GM19455 (cell line): Measurements from ENCODE around the gene ZG16.
"Not testable (repeated sequence)": the region's sequence is repeated elsewhere in the genome, so short reads cannot be mapped to it uniquely, and the experiment has no call there.

Experiments
- ATAC-seq: cut with Tn5 transposase; IDR thresholded peaks from one replicate; pipeline ENCODE4 v1.9.1; 2021; ENCODE audit not compliant: unreplicated experiment

The ZG16 gene, protein sequence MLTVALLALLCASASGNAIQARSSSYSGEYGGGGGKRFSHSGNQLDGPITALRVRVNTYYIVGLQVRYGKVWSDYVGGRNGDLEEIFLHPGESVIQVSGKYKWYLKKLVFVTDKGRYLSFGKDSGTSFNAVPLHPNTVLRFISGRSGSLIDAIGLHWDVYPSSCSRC

DNA sequence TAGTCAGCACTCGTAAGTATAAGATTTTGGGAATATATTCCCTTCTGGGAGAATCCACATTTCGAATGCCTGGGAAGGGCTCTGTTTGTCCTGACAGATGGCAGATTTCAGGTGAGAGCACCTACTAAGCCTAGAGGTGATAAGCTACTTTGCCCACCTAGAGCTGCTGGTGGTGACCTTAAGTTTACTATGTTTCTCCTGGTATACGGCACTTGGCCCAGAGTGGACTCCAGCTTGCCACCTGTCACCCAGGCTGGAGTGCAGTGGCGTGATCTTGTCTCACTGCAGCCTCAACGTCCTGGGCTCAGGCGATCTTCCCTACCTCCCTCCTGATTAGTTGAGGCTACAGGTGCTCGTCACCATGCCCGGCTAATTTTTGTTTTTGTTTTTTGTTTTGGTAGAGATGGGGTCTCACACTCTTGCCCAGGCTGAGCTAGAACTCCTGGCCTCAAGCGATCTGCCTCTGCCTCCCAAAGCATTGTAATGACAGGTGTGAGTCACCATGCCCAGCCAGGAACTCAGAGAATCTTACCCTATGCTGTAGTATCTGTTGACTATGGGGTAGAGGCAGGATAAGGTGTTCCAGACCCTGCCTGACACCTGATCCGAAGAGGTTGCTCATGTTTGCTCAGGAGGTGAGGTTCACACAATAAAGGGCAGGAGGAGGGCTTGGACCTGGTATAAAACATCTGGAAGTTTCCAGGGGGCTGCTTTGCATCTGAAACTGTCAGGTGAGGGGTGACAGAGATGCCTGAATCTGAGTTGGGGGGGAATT lies at the start of gene ZG16:
ZG16 (plus strand) TSS at position 681 of the 775 bp plus-strand sequence. CDS start 1,011 bp downstream, outside the sequence.
- no peak for ATAC-seq

DNA sequence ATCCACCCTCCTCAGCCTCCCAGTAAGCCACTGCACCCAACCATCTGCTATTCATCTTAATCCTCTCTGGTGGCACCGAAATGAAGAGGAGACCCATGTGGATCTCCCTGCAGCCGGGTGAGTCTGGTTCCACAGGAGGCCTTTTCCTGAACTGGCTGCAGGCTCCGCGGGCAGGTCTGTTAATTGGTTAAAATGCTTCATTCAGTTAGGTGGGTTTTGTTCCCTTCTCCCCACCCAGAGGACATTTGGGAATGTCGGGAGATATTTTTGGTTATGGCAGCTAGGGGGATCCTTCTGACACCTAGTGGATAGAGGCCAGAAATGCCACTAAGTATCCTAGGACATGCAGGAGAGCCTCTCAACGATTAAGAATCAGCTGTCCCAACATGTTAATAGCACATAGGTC lies 48.9 kb upstream of the ZG16 start:
- ATAC-seq = no peak

DNA sequence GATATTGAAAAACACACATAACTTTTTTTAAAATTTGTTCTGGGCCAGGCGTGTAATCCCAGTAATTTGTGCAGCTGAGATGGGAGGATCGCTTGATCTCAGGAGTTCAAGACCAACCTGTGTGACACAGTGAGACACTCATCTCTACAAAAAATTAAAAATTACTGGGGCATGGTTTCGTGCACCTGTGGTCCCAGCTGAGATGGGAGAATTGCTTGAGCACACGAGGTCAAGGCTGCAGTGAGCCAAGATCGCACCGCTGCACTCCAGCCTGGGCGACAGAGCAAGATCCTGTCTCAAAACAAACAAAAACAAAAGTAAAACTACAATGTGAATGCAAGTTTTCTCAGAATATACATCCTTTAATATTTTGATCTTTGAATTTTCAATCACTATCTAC lies 47.4 kb upstream of the ZG16 start:
- ATAC-seq = no peak

DNA sequence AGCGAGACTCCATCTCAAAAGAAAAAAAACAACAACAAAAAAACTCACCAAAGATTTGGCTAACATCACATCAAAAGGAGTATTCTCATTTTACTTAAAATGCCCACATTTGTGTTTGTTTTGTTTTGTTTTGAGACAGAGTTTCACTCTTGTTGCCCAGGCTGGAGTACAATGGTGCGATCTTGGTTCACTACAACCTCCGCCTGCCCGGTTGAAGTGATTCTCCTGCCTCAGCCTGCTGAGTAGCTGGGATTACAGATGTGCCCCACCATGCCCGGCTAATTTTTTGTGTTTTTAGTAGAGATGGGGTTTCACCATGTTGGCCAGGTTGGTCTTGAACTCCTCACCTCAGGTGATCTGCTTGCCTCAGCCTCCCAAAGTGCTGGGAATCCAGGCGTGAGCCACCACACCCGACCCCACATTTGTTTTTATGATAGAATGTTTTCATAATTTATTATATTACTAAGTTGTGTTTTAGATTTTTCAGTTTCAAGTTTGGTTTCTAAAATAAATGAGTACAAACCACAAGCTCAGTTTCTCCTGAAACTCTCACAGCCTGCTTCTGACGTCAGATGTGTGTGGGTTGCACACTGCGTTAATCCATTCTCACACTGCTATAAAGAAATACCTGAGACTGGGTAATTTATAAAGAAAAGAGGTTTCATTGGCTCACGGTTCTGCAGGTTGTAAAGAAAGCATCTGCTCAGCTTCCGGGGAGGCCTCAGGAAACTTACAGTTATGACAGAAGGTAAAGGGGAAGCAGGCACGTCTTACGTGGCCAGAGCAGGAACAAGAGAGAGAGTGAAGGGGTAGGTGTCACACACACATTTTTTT lies 46.1 kb upstream of the ZG16 start:
- peak; percentile 72 for ATAC-seq

DNA sequence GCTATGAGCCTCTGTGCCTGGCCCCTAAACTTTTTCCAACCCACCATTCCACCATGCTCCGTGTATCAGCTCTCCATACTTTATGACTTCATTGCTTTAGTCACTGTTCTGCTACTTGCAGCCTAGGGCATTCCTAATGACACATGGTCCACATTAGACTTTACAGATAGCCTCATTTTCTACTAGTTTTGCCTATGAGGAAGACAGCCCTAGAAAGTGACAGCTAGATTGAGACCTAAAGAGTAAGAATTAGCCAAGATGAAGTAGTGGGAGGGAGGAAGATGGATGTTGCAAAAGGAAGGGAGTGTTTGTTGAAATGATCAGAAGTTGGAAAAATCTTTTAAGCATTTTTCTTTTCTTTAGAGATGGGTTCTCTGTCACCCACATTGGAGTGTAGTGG lies 43.3 kb upstream of the ZG16 start:
- no peak for ATAC-seq

DNA sequence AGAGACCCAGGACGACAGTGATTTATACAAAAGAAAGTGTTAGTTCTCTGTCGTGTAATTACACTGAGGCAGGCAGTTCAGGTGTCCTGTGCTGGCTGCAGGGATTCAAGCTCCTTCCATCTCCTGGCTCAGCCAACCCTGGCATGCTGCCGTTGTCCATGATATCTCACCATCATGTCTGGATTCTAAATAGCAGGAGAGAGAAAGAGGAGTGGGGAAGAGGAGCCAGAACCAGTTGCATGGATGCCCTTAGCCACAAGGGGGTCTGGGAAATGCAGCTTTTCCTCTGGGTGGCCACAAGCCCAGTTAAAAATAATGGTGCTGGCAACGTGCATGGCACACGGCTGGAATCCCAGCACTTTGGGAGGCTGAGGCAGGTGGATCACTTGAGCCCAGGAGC lies 41.9 kb upstream of the ZG16 start:
- no peak for ATAC-seq

DNA sequence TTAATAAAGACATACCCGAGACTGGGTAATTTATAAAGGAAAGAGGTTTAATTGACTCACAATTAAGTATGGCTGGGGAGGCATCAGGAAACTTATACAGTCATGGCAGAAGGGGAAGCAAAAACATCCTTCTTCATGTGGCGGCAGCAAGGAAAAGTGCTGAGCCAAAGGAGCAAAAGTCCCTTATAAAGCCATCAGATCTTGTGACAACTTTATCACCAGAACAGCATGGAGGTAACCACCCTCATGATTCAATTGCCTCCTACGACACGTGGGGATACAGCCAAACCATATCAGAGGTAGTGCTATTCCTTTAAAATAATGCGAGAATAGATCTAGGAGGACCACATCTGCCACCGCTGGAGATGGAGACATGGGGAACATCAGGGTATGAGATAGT lies 41.3 kb upstream of the ZG16 start:
- no peak for ATAC-seq

DNA sequence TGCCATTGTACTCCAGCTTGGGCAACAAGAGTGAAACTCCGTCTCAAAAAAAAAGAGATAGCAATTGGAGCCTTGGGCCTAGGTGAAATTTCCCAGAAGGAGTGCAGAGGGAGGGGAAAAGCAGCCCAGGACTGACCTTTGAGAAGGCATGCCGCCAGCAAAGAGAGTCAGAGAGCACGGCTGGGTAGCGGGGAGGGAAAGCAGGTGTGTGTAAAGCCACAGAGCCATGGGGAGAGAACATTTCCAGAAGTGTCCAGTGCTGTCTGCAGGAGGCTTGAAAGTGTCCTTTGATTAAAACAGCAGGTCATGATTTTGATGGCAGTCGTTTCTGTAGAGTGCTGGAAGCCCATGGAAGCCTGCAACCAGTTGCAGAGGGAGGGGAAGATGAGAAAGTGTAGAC lies 40.3 kb upstream of the ZG16 start:
- no peak for ATAC-seq

DNA sequence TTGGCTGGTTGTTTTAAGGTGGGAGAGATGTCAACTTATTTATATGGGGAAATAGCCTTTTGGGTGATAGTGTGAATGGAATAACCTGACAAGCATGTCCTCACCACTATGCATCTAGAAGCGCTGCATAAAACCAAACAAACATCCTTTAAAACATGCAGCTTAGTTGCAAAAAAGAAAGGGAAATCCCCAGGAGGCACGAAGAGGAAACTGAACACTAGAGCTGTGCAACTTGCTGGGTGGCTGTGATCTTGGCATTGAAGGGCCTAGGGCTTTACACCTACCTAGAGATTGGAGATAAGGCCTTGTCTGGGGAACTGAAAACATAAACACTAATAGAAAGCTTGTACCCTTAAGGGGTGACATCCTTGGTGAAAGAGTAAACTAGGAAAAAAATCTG lies 39.5 kb upstream of the ZG16 start:
- ATAC-seq = no peak

DNA sequence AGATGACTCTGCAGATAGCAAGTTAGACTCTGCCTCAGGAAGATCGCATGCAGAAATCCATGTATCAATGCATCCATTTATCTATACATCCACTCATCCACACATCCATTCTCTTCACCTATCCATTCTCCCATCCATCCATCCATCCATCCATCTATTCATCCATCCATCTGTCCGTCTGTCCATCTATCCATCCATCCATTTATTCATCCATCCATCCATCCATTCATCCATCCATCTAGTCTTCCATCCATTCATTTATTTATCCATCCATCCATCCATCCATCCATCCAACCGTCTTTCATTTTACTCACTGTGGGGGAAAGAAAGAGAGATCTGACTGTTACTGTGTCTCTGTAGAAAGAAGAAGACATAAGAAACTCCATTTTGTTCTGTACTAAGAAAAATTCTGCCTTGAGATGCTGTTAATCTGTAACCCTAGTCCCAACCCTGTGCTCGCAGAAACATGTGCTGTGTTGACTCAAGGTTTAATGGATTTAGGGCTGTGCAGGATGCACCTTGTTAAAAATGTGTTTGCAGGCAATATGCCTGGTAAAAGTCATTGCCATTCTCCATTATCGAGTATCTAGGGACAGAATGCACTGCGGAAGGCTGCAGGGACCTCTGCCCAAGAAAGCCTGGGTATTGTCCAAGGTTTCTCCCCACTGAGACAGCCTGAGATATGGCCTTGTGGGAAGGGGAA lies 38.0 kb upstream of the ZG16 start:
- not testable (repeated sequence) for ATAC-seq

DNA sequence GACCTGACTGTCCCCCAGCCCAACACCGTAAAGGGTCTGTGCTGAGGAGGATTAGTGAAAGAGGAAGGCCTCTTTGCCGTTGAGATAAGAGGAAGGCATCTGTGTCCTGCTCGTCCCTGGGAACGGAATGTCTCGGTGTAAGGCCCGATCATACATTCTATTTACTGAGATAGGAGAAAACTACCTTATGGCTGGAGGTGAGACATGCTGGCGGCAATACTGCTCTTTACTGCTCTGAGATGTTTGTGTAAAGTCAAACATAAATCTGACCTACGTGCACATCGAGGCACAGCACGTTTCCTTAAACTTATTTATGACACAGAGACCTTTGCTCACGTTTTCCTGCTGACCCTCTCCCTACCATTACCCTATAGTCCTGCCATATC lies 37.4 kb upstream of the ZG16 start:
- ATAC-seq = not testable (repeated sequence)

DNA sequence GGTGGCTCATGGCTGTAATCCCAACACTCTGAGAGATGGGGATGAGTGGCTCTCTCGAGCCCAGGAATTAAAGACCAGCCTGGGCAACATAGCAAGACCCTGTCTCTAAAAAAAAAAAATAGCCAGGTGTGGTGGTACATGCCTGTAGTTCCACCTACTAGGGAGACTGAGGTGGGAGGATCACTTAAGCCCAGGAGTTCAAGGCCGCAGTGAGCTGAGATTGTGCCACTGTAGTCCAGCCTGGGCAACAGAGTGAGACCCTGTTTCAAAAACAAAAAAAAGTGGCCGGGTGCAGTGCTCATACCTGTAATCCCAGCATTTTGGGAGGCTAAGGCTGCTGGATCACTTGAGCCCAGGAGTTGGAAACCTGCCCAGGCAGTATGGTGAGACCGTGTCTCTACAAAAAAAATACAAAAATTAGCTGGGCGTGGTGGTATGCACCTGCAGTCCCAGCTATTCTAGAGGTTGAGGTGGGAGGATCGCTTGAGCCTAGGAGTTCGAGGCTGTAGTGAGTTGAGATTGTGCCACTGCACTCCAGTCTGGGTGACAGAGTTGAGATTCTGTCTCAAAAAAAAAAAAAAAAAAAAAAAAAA lies 35.3 kb upstream of the ZG16 start:
- ATAC-seq = no peak

DNA sequence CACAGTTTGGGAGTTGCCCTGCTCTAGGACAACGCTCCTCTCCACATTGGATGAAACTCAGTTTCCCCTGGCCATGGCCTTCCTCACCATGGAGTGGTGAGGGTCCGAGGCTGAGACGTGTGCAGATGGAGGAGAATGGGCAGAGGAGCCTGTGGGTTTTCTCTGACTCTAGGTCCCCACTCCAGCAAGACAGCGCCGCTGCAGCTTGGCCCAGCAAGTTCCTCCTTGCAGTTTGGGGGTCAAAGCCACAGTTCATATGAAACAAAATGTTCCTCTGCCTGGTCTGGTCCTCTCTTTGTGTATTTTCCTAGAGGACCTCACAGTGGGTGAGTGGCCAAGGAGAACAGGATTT lies 34.6 kb upstream of the ZG16 start:
- ATAC-seq = no peak

DNA sequence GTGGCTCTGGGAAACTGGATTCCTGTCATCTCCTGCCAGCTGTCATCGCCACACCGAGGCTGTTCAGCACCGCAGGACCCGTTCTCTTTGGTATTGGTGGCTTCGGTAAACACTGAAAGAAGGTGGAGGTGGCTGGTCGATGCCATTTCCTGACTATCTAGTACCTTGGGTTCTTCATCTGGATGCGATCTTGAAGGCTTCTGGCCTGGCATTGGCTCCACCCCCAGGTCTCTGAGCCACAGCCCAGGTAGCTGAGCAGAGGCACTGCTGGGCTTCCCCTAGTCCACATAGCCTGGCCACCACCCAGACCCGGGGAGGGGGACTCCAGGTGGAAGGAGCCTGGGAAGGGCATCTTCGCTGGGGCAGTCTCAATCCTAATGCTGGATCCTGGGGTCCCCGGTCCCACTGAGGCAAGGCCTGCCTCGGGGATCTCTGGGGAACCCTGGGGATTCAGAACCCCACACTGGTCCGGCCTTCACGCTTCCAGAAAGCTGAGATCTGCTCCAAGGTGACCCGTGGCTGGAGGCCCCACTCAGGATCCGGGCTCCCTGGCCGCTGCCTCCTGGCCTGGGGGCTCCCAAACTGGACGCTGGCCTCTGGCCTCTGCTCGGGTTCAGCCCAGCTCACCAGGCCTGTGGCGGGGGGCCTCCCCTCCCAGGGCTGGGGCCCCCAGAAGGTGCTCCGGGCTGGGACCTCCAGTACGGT lies 34.1 kb upstream of the ZG16 start:
- ATAC-seq = no peak

DNA sequence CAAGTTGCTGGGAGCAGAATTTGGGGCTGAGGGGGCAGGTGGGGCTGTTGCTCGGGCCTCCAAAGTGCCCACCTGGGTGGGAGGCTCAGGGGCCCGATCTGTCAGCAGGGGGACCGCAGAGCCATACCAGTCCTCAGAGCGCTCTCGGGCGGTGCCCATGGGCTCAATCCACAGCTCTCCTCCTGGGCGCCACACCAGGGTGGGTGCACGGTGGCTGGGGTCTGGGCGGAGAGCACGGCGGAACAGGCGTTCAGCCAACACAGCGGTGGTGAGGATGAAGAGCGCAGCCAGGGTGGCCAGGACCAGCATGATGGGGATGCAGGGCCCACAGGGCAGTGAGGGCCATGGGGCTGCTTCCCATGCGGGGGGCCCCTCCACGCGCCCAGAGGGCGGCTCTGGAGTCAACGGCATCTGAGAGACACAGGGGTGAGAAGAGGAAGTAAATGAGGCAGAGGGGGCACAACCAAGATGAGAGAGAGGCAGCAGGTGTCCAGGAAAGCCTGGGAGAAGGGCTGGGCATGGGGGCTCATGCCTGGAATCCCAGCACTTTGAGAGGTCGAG lies 33.4 kb upstream of the ZG16 start:
- no peak for ATAC-seq

DNA sequence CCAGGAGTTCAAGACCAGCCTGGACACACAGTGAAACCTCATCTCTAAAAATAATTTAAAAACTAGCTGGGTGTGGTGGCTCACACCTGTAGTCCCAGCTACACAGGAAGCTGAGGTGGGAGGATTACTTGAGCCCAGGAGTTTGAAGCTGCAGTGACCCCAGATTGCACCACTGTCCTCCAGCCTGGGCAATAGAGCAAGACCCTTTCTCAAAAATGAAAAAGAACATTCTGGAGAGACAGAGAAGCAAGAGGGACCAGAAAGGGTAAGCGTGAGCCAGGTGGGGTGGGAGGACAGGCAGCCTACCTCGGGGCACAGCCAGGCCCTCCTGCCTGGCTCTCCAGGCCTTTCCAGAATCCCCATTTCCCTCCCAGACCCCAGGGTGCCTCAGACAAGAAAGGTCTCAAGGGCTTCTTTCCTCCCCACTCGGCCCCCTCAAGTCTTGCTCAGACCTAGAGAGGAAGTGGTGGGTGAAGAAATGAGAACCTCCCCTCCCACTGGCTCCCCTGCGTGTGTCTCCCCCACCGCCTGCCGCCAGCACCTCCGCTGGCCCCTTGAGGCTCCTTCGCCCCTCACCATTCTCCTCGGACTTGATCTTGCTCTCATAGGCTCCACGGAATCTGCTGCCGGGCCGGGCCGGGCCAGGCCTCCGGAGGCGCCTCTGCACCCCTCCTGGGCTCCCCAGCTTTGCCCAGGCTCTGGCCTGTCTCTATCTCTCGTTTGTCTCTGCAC lies 32.8 kb upstream of the ZG16 start:
- ATAC-seq = no peak

DNA sequence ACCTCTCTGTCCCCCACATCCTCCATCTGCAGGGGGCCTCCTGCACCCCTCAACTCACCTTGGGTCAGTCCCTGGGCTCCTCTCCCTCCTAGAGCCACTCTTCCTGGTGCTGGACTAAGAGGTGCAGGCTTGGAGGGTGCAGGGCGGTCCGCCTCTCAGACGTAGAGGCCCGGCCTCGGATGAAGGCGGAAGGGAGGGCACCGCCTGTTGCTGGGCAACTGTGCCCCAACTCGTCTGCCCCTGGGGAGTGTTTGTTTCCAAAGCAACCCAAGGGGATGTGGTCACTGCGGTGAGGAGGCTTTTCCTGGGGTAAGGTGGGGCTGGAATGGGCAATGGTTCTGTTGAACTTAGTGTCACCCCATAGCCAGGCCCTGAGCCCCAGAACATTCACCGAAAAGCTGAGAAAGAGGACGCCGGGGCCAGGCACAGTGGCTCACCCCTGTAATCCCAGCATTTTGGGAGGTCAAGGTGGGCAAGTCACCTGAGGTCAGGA lies 32.2 kb upstream of the ZG16 start, which contains the start of gene C16orf54:
C16orf54 (minus strand) TSS at position 138 of the 493 bp plus-strand sequence. CDS start 1,039 bp downstream, outside the sequence.
- no peak for ATAC-seq

DNA sequence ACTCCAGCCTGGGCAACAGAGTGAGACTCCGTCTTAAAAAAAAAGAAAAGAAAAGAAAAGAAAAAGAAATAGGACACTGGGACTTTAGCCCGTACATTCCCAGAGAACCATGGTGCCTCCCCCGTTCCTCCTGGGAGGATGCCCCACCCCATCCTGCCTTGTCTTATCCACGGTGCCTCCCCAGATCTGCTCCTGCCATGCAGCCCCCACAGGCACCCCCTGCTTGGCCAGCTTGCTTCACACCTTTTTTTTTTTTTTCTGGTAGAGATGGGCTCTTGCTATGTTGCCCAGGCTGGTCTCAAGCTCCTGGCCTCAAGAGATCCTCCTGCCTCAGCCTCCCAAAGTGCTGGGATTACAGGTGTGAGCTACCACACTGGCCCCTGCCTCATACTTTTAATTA lies 31.5 kb upstream of the ZG16 start:
- not testable (repeated sequence) for ATAC-seq
